ENCODE measurements around the gene NKAPD1. TPM values are rescaled to one million over a fixed set of nuclear protein-coding genes. Genes with fewer than 3 reads are reported as not detected.

NKAPD1 gene
- total and polyA plus RNA-seq, 9 of the 15 experiments (the other 6 are each of a cell fraction or from before 2014, with no cell fraction given): 14.1 to 73.5 (median 29.3) TPM

DNA sequence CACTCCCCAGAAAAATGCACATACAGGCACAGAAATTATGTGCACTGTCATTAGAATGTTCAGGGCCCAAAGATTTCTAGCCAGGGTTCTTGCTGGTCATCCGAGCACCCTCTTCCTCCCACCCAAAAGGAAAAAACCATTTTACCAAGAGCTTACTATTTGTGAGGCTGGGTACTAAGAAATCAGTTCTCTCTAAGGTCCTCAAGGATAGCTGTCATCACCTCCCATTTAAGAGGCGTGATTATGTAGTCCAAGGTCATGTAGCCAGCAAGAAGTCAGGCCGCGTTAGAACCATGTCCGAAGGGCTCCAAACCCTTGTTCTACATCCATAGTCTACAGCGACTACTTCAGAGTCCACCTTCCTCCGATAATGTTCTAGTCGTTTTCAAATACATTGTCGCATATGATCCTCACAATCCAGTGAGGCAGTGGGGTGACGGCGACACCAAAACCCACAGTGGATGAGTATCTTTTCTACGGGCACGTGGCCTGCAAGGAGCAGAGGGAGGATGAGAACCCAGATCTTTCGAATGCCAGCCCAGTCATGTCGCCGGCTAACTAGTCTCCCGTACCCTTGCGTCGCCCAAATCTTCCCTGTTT lies 11.8 kb downstream of the NKAPD1 start (continued):
- TF ChIP-seq, protein P1, sequence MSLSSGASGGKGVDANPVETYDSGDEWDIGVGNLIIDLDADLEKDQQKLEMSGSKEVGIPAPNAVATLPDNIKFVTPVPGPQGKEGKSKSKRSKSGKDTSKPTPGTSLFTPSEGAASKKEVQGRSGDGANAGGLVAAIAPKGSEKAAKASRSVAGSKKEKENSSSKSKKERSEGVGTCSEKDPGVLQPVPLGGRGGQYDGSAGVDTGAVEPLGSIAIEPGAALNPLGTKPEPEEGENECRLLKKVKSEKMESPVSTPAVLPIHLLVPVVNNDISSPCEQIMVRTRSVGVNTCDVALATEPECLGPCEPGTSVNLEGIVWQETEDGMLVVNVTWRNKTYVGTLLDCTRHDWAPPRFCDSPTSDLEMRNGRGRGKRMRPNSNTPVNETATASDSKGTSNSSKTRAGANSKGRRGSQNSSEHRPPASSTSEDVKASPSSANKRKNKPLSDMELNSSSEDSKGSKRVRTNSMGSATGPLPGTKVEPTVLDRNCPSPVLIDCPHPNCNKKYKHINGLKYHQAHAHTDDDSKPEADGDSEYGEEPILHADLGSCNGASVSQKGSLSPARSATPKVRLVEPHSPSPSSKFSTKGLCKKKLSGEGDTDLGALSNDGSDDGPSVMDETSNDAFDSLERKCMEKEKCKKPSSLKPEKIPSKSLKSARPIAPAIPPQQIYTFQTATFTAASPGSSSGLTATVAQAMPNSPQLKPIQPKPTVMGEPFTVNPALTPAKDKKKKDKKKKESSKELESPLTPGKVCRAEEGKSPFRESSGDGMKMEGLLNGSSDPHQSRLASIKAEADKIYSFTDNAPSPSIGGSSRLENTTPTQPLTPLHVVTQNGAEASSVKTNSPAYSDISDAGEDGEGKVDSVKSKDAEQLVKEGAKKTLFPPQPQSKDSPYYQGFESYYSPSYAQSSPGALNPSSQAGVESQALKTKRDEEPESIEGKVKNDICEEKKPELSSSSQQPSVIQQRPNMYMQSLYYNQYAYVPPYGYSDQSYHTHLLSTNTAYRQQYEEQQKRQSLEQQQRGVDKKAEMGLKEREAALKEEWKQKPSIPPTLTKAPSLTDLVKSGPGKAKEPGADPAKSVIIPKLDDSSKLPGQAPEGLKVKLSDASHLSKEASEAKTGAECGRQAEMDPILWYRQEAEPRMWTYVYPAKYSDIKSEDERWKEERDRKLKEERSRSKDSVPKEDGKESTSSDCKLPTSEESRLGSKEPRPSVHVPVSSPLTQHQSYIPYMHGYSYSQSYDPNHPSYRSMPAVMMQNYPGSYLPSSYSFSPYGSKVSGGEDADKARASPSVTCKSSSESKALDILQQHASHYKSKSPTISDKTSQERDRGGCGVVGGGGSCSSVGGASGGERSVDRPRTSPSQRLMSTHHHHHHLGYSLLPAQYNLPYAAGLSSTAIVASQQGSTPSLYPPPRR (CRISPR knock-in tag; IDR thresholded peaks at IDR 0.05; ENCODE audit: borderline replicate concordance): no peak
- no peak for TF ChIP-seq ZBED1 (IDR thresholded peaks at IDR 0.05)
- no peak for TF ChIP-seq POLR2B (IDR thresholded peaks at IDR 0.05; ENCODE audit: low read depth, partially characterized antibody)
- TF ChIP-seq, protein P2, sequence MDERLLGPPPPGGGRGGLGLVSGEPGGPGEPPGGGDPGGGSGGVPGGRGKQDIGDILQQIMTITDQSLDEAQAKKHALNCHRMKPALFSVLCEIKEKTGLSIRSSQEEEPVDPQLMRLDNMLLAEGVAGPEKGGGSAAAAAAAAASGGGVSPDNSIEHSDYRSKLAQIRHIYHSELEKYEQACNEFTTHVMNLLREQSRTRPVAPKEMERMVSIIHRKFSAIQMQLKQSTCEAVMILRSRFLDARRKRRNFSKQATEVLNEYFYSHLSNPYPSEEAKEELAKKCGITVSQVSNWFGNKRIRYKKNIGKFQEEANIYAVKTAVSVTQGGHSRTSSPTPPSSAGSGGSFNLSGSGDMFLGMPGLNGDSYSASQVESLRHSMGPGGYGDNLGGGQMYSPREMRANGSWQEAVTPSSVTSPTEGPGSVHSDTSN (CRISPR knock-in tag; IDR thresholded peaks at IDR 0.05; ENCODE audit: low read depth): no peak
- TF ChIP-seq, protein P2 (tag; conservative IDR thresholded peaks at IDR 0.05; ENCODE audit: low read depth): peak; percentile 47
- TF ChIP-seq, protein P3, sequence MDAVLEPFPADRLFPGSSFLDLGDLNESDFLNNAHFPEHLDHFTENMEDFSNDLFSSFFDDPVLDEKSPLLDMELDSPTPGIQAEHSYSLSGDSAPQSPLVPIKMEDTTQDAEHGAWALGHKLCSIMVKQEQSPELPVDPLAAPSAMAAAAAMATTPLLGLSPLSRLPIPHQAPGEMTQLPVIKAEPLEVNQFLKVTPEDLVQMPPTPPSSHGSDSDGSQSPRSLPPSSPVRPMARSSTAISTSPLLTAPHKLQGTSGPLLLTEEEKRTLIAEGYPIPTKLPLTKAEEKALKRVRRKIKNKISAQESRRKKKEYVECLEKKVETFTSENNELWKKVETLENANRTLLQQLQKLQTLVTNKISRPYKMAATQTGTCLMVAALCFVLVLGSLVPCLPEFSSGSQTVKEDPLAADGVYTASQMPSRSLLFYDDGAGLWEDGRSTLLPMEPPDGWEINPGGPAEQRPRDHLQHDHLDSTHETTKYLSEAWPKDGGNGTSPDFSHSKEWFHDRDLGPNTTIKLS (IDR thresholded peaks at IDR 0.05; ENCODE audit: borderline replicate concordance, low read depth): no peak
- no peak for TF ChIP-seq MCM7 (IDR thresholded peaks at IDR 0.05)
- TF ChIP-seq MYC (IDR thresholded peaks at IDR 0.05; ENCODE audit: low read depth, low read length): peak; percentile 72; the same call in 1 of the 2 replicates
- TF ChIP-seq MYC (CRISPR knock-in tag; IDR thresholded peaks at IDR 0.05; ENCODE audit: borderline replicate concordance, low read depth): peak; percentile 72; the same call in 1 of the 2 replicates
- peak; percentile 70 for TF ChIP-seq MEIS2 (IDR thresholded peaks at IDR 0.05; ENCODE audit: partially characterized antibody)
- TF ChIP-seq, protein P4, sequence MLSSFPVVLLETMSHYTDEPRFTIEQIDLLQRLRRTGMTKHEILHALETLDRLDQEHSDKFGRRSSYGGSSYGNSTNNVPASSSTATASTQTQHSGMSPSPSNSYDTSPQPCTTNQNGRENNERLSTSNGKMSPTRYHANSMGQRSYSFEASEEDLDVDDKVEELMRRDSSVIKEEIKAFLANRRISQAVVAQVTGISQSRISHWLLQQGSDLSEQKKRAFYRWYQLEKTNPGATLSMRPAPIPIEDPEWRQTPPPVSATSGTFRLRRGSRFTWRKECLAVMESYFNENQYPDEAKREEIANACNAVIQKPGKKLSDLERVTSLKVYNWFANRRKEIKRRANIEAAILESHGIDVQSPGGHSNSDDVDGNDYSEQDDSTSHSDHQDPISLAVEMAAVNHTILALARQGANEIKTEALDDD (IDR thresholded peaks at IDR 0.05): peak; percentile 82
- TF ChIP-seq ADNP (tag; IDR thresholded peaks at IDR 0.05): no peak
- TF ChIP-seq SAP30 (IDR thresholded peaks at IDR 0.05; ENCODE audit: borderline replicate concordance, insufficient read depth, low read depth, low read length, poor library complexity, severe bottlenecking): peak; percentile 12
- TF ChIP-seq ZNF212 (CRISPR knock-in tag; IDR thresholded peaks at IDR 0.05): no peak
- TF ChIP-seq LEF1 (IDR thresholded peaks at IDR 0.05): no peak
- TF ChIP-seq KLF1 (tag; IDR thresholded peaks at IDR 0.05): no peak
- TF ChIP-seq SAFB (IDR thresholded peaks at IDR 0.05; ENCODE audit: borderline replicate concordance, low read depth, low read length): no peak
- TF ChIP-seq THRAP3 (IDR thresholded peaks at IDR 0.05; ENCODE audit: borderline replicate concordance): peak; percentile 20; the same call in 1 of the 2 replicates
